Body of pancreas (tissue), 4 donors: ENCODE measurements around the gene CD244.

ENCODE experiments used
- POLR2A ChIP-seq, 3 donors: fragments of 450-650 bp; IDR thresholded peaks; one replicate each; pipeline ENCODE4 v1.6.1; 2016; ENCODE audit warnings: antibody characterized with exemption in 3 of 3, mild to moderate bottlenecking in 2 of 3
- TF ChIP-seq, protein P1 (sequence below), 7 experiments: fragments of 450-650 bp in 4 of 7; fragments of 200-600 bp in 3 of 7; sonication (generic) in 3 of 7; IDR thresholded peaks; one replicate each; pipeline ENCODE4 v1.5.1; 2016 to 2019; ENCODE audit warnings: antibody characterized with exemption in 7 of 7

- TF ChIP-seq, protein P1, sequence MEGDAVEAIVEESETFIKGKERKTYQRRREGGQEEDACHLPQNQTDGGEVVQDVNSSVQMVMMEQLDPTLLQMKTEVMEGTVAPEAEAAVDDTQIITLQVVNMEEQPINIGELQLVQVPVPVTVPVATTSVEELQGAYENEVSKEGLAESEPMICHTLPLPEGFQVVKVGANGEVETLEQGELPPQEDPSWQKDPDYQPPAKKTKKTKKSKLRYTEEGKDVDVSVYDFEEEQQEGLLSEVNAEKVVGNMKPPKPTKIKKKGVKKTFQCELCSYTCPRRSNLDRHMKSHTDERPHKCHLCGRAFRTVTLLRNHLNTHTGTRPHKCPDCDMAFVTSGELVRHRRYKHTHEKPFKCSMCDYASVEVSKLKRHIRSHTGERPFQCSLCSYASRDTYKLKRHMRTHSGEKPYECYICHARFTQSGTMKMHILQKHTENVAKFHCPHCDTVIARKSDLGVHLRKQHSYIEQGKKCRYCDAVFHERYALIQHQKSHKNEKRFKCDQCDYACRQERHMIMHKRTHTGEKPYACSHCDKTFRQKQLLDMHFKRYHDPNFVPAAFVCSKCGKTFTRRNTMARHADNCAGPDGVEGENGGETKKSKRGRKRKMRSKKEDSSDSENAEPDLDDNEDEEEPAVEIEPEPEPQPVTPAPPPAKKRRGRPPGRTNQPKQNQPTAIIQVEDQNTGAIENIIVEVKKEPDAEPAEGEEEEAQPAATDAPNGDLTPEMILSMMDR (IDR thresholded peaks at IDR 0.05) = no peak
- TF ChIP-seq POLR2A (IDR thresholded peaks at IDR 0.05) = no peak
Observed at GRCh38 chr1:160806784-160807183, 55.9 kb downstream of the CD244 start.
